GM12891 (cell line): ENCODE results near the gene ACE.

ENCODE experiments used
- DNase-seq: peaks from one replicate; pipeline ENCODE4 v3.0.0; 2011; ENCODE audit warnings: low spot score; ENCODE audit not compliant: insufficient read length
- FAIRE-seq: peaks from 2 replicates; lab custom pipeline; 2011; peaks lifted over from hg19 to GRCh38; lab: Jason Lieb, UNC
- PAX5 ChIP-seq: IDR thresholded peaks from 2 replicates; pipeline ENCODE4 v1.6.1; 2011; ENCODE audit warnings: low read length, moderate library complexity, mild to moderate bottlenecking; ENCODE audit not compliant: insufficient read depth, severe bottlenecking
- POLR2A ChIP-seq: IDR thresholded peaks from 2 replicates; pipeline ENCODE4 v1.6.1; 2011; ENCODE audit warnings: low read depth, low read length, control low read depth
- POLR2AphosphoS5 ChIP-seq: IDR thresholded peaks from 2 replicates; pipeline ENCODE4 v1.6.1; 2011; ENCODE audit warnings: low read depth, low read length, control low read depth
- POU2F2 ChIP-seq: IDR thresholded peaks from 2 replicates; pipeline ENCODE4 v1.6.1; 2011; ENCODE audit warnings: low read depth, mild to moderate bottlenecking, control low read depth, low read length, moderate library complexity
- SPI1 ChIP-seq: IDR thresholded peaks from 2 replicates; pipeline ENCODE4 v1.6.1; 2011; ENCODE audit warnings: low read depth, low read length, control low read depth
- TAF1 ChIP-seq: IDR thresholded peaks from 2 replicates; pipeline ENCODE4 v1.6.1; 2011; ENCODE audit warnings: low read depth, low read length, control low read depth

The ACE gene

GRCh38 chr17:63496177-63496576 is 19.3 kb downstream of the ACE start:
- TF ChIP-seq POLR2A (no peak), POU2F2 (no peak), SPI1 (no peak), TAF1 (no peak), POLR2AphosphoS5 (no peak), PAX5 (no peak)
- no peak for FAIRE-seq
- DNase-seq: no peak

- FAIRE-seq (no peak), DNase-seq (no peak)
- TF ChIP-seq POLR2AphosphoS5 (no peak), PAX5 (no peak), POLR2A (no peak), POU2F2 (no peak)
Observed at GRCh38 chr17:63496663-63497400, 20.0 kb downstream of the ACE start.

- no peak for FAIRE-seq
- TF ChIP-seq POU2F2: no peak
- no peak for DNase-seq
Observed at GRCh38 chr17:63497708-63498483, 21.0 kb downstream of the ACE start.

- FAIRE-seq: no peak
- TF ChIP-seq PAX5 (no peak), POLR2AphosphoS5 (no peak), POLR2A (no peak), POU2F2 (no peak), SPI1 (no peak), TAF1 (no peak)
- DNase-seq: no peak
Observed at GRCh38 chr17:63498626-63499195, 21.9 kb downstream of the ACE start.

- TF ChIP-seq POLR2AphosphoS5 (no peak), POLR2A (no peak), PAX5 (no peak), POU2F2 (no peak), TAF1 (no peak), SPI1 (no peak)
Observed at GRCh38 chr17:63500543-63501390, 23.9 kb downstream of the ACE start.

GRCh38 chr17:63503341-63503705 is 26.5 kb downstream of the ACE start:
- TF ChIP-seq POLR2AphosphoS5 (no peak), TAF1 (no peak)

More at GRCh38 chr17:63500543-63501390, 23.9 kb downstream of the ACE start:
- FAIRE-seq (no peak), DNase-seq (no peak)

GRCh38 chr17:63504261-63504660 is 27.4 kb downstream of the ACE start:
- FAIRE-seq (no peak), DNase-seq (no peak)
- TF ChIP-seq SPI1 (no peak), POLR2AphosphoS5 (no peak)

More at GRCh38 chr17:63503341-63503705, 26.5 kb downstream of the ACE start:
- FAIRE-seq (no peak), DNase-seq (no peak)

- no peak for DNase-seq
- FAIRE-seq: no peak
- TF ChIP-seq POU2F2: no peak
- no peak for TF ChIP-seq PAX5
- no peak for TF ChIP-seq POLR2AphosphoS5
- no peak for TF ChIP-seq POLR2A
- TF ChIP-seq SPI1: no peak
- no peak for TF ChIP-seq TAF1
Observed at GRCh38 chr17:63505341-63505740, 28.5 kb downstream of the ACE start.

GRCh38 chr17:63506627-63507026 is 29.8 kb downstream of the ACE start:
- DNase-seq (no peak), FAIRE-seq (no peak)
- TF ChIP-seq POLR2AphosphoS5: no peak
- no peak for TF ChIP-seq PAX5
- TF ChIP-seq POLR2A: no peak
- no peak for TF ChIP-seq TAF1
- no peak for TF ChIP-seq SPI1
- no peak for TF ChIP-seq POU2F2
